Endothelial cell of umbilical vein (primary cell): ENCODE results near the gene DHRS4. TPM values are rescaled to one million over a fixed set of nuclear protein-coding genes. Genes with fewer than 3 reads are reported as not detected.
"Not testable (repeated sequence)": the region's sequence is repeated elsewhere in the genome, so short reads cannot be mapped to it uniquely, and the experiment has no call there.

Experiments
- BruUV-seq: library from RNA; stranded (reverse); fragments of 400-500 nt; replicated peaks from 2 replicates; lab custom pipeline; 2021; lab: Mats Ljungman, UMichigan
- CTCF ChIA-PET: fragments of 300-600, 350-600 bp; sonication (Branson Sonifier 250); formaldehyde crosslinking; loops from one replicate; lab custom pipeline; 2021; ENCODE audit warnings: antibody characterized with exemption, inconsistent platforms; lab: Charles Lee
- POLR2A ChIA-PET: fragments of 300-600, 350-600 bp; sonication (Branson Sonifier 250); formaldehyde crosslinking; loops from one replicate; lab custom pipeline; 2021; ENCODE audit warnings: antibody characterized with exemption, inconsistent platforms; lab: Charles Lee
- DNase-seq: peaks from one replicate; pipeline ENCODE4 v3.0.0-alpha.2; 2011; ENCODE audit warnings: low read depth, low spot score
- FAIRE-seq: peaks from 2 replicates; lab custom pipeline; 2011; peaks lifted over from hg19 to GRCh38; lab: Jason Lieb, UNC
- H2AFZ ChIP-seq: 2 replicates; pipeline ENCODE4 v1.6.0; 2012; ENCODE audit warnings: low read depth, low read length, control low read depth, inconsistent platforms
- H3K27ac ChIP-seq: 2 replicates; pipeline ENCODE4 v1.5.1; 2011; ENCODE audit warnings: low read depth, mild to moderate bottlenecking, control low read depth, low read length, moderate library complexity; ENCODE audit not compliant: insufficient read depth
- H3K27me3 ChIP-seq, 2 experiments: 2 replicates each; pipeline versions ENCODE4 v1.6.0 to v1.6.1; 2011; ENCODE audit warnings: low read length in 2 of 2, mixed read lengths in 1 of 2; ENCODE audit not compliant: control insufficient read depth in 2 of 2, insufficient read depth in 2 of 2
- H3K36me3 ChIP-seq, 2 experiments: 2 replicates in 1 of 2; 3 replicates in 1 of 2; pipeline ENCODE4 v1.5.1; 2011; ENCODE audit warnings: low read length in 2 of 2, mild to moderate bottlenecking in 1 of 2, moderate library complexity in 1 of 2; ENCODE audit not compliant: control insufficient read depth in 2 of 2, insufficient read depth in 2 of 2; ENCODE audit errors: extremely low read depth in 1 of 2
- H3K4me1 ChIP-seq: 3 replicates; pipeline ENCODE4 v1.5.1; 2011; ENCODE audit warnings: mild to moderate bottlenecking, low read length; ENCODE audit not compliant: control insufficient read depth, insufficient read depth; ENCODE audit errors: extremely low read depth
- H3K4me2 ChIP-seq: 2 replicates; pipeline ENCODE4 v1.6.1; 2011; ENCODE audit warnings: low read length, control low read depth, mixed read lengths; ENCODE audit not compliant: insufficient read depth
- H3K4me3 ChIP-seq, 3 experiments: fragments of 200-600 bp in 1 of 3; sonication (generic), shearing (Covaris generic) in 1 of 3; replicated peaks in 1 of 3; 2 replicates each; pipeline ENCODE4 v1.5.1; 2011 to 2016; ENCODE audit warnings: control low read depth in 3 of 3, low read length in 3 of 3, mild to moderate bottlenecking in 2 of 3, inconsistent platforms in 1 of 3, low read depth in 1 of 3, moderate library complexity in 1 of 3; ENCODE audit not compliant: insufficient read depth in 1 of 3
- H3K79me2 ChIP-seq: 2 replicates; pipeline ENCODE4 v1.6.0; 2012; ENCODE audit warnings: low read length, inconsistent platforms; ENCODE audit not compliant: control insufficient read depth, insufficient read depth
- H3K9ac ChIP-seq: replicated peaks from 2 replicates; pipeline ENCODE3; 2011; ENCODE audit warnings: low read length, control low read depth; ENCODE audit not compliant: insufficient read depth; ENCODE audit errors: extremely low read depth
- H3K9me1 ChIP-seq: replicated peaks from 3 replicates; pipeline ENCODE4 v1.6.0; 2011; ENCODE audit warnings: mild to moderate bottlenecking, low read length; ENCODE audit not compliant: control insufficient read depth, insufficient read depth; ENCODE audit errors: extremely low read depth
- H3K9me3 ChIP-seq: replicated peaks from 2 replicates; pipeline ENCODE4 v1.5.1; 2012; ENCODE audit warnings: low read length, inconsistent platforms; ENCODE audit not compliant: control insufficient read depth, insufficient read depth
- H4K20me1 ChIP-seq: replicated peaks from 2 replicates; pipeline ENCODE3; 2011; ENCODE audit warnings: mild to moderate bottlenecking, low read length; ENCODE audit not compliant: control insufficient read depth, insufficient read depth; ENCODE audit errors: extremely low read depth
- EZH2 ChIP-seq: IDR thresholded peaks from 2 replicates; pipeline ENCODE4 v1.6.1; 2012; ENCODE audit warnings: borderline replicate concordance, low read depth, mild to moderate bottlenecking, moderate library complexity, low read length, inconsistent platforms; ENCODE audit not compliant: severe bottlenecking
- FOS ChIP-seq: IDR thresholded peaks from 2 replicates; pipeline ENCODE4 v1.6.1; 2011; ENCODE audit warnings: mild to moderate bottlenecking, low read length, moderate library complexity, borderline replicate concordance; ENCODE audit not compliant: insufficient read depth
- GATA2 ChIP-seq: IDR thresholded peaks from 2 replicates; pipeline ENCODE4 v1.7.0; 2011; ENCODE audit warnings: low read depth, mild to moderate bottlenecking, moderate library complexity, mixed read lengths, low read length; ENCODE audit not compliant: insufficient read length, insufficient read depth
- JUN ChIP-seq: IDR thresholded peaks from 2 replicates; pipeline ENCODE4 v1.6.1; 2011; ENCODE audit warnings: borderline replicate concordance, low read depth; ENCODE audit not compliant: insufficient read length, insufficient read depth
- MYC ChIP-seq: IDR thresholded peaks from one replicate; pipeline ENCODE4 v1.6.1; 2011; ENCODE audit warnings: mild to moderate bottlenecking, low read depth, low read length
- POLR2A ChIP-seq: IDR thresholded peaks from 2 replicates; pipeline ENCODE4 v1.6.1; 2012; ENCODE audit warnings: low read depth, mild to moderate bottlenecking, control low read depth, low read length
- POLR2AphosphoS5 ChIP-seq: IDR thresholded peaks from 2 replicates; pipeline ENCODE4 v1.6.1; 2012; ENCODE audit warnings: low read depth, mild to moderate bottlenecking, control low read depth, low read length, moderate library complexity; ENCODE audit not compliant: insufficient read depth
- dilution Hi-C: fragments of 300-500 bp; cut with MboI; formaldehyde crosslinking; loops from one replicate; pipeline ENCODE4 v1.15.0; 2019; ENCODE audit warnings: low sequenced_read_pairs; ENCODE audit not compliant: extremely low pct_ligation_motif_present
- intact Hi-C: fragments of 100-400 bp; cut with micrococcal nuclease; formaldehyde crosslinking; loops from one replicate; pipeline ENCODE4 v1.10.0; 2022
- polyA plus RNA-seq, 4 experiments: library from polyadenylated mRNA; depleted of rRNA in 3 of 4; stranded (reverse) in 3 of 4; unstranded in 1 of 4; fragments of >200 nt; gene quantifications; 2 replicates each; pipeline versions ENCODE4 v1.2.1 to v1.2.3, GENCODE V29; 2011 to 2012; ENCODE audit warnings: missing spikeins in 1 of 4
- total RNA-seq: library from RNA; stranded (reverse); gene quantifications from 2 replicates; pipeline ENCODE4 v1.2.3, GENCODE V29; 2021
- TF ChIP-seq, protein P1 (sequence below): IDR thresholded peaks from 2 replicates; pipeline ENCODE4 v1.6.1; 2011; ENCODE audit not compliant: insufficient read depth, insufficient read length
- TF ChIP-seq, protein P2 (sequence below), 2 donors: IDR thresholded peaks; 1 replicate in 1 of 2; 2 replicates in 1 of 2; pipeline ENCODE4 v1.5.1; 2011; ENCODE audit warnings: low read length in 2 of 2, mild to moderate bottlenecking in 2 of 2, moderate library complexity in 2 of 2, control low read depth in 1 of 2, inconsistent platforms in 1 of 2, low read depth in 1 of 2; ENCODE audit not compliant: insufficient read depth in 1 of 2; ENCODE audit errors: extremely low read depth in 1 of 2

The DHRS4 gene
- total and polyA plus RNA-seq, 2 donors (not counting 3 experiments of a cell fraction or from before 2014, with no cell fraction given): 19.2 to 32.0 TPM

DNA sequence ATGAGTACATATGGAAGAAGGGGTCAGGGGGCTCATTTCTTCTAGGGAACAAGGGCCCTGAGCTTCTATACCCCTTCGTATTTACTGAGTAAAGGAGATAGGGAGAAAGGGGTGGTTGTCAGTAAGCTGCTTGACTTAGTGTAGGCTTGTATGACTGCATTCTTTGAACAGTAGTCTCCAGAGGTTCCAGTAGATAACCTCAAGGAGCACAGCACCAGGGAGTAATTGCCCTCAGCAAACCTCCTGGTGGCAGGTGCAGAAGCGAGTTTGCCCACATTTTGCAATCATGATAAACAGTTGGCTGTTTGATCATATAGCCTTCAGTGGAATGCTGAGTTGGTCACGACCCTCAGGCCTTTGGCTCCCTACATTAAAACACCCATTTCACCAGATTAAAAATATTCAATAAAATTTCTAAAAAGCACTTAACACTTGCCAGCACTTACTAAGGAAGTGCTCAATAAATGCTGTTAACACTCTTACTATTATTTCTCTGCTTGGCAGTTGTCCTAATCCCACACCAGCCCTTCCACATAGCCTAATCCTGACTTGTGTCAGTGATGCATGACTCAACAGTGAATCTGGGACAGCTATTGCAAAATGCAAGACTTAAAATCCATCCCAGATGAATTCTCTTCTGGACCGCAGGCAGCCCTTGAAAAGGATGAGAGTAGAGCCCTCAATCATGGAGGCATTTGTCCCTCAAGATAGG is 31.5 kb downstream of the DHRS4 start:
- Histone ChIP-seq H3K27ac (no peak overlapping the region), H3K4me3 (no peak overlapping the region), H3K27me3 (no peaks in the 10 kb centered on the region), H3K4me2 (no peak overlapping the region), H3K9me1 (no peaks in the 10 kb centered on the region), H3K9ac (no peak overlapping the region), H3K36me3 (no peaks in the 10 kb centered on the region), H3K9me3 (no peaks in the 10 kb centered on the region), H3K4me1 (peaks cover 4% of the 10 kb centered on the region), H4K20me1 (no peaks in the 10 kb centered on the region), H2AFZ (no peak overlapping the region), H3K79me2 (no peaks in the 10 kb centered on the region)
- FAIRE-seq: no peak
- intact Hi-C loops: no loop called here
- ChIA-PET CTCF (no interaction called here), POLR2A (no interaction called here)
- no TSS peak for BruUV-seq
- no peak for DNase-seq
- dilution Hi-C loops: no loop called here
- no peak for TF ChIP-seq POLR2A
- TF ChIP-seq EZH2: no peak
- TF ChIP-seq, protein P1, sequence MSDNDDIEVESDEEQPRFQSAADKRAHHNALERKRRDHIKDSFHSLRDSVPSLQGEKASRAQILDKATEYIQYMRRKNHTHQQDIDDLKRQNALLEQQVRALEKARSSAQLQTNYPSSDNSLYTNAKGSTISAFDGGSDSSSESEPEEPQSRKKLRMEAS: no peak
- no peak for TF ChIP-seq POLR2AphosphoS5
- no peak for TF ChIP-seq GATA2
- TF ChIP-seq JUN: no peak
- TF ChIP-seq, protein P2, sequence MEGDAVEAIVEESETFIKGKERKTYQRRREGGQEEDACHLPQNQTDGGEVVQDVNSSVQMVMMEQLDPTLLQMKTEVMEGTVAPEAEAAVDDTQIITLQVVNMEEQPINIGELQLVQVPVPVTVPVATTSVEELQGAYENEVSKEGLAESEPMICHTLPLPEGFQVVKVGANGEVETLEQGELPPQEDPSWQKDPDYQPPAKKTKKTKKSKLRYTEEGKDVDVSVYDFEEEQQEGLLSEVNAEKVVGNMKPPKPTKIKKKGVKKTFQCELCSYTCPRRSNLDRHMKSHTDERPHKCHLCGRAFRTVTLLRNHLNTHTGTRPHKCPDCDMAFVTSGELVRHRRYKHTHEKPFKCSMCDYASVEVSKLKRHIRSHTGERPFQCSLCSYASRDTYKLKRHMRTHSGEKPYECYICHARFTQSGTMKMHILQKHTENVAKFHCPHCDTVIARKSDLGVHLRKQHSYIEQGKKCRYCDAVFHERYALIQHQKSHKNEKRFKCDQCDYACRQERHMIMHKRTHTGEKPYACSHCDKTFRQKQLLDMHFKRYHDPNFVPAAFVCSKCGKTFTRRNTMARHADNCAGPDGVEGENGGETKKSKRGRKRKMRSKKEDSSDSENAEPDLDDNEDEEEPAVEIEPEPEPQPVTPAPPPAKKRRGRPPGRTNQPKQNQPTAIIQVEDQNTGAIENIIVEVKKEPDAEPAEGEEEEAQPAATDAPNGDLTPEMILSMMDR (IDR thresholded peaks at IDR 0.05; ENCODE audit: extremely low read depth in 1 of 2, insufficient read depth in 1 of 2, low read depth in 1 of 2, low read length in 2 of 2): no peak
- no peak for TF ChIP-seq MYC
- TF ChIP-seq FOS: no peak

DNA sequence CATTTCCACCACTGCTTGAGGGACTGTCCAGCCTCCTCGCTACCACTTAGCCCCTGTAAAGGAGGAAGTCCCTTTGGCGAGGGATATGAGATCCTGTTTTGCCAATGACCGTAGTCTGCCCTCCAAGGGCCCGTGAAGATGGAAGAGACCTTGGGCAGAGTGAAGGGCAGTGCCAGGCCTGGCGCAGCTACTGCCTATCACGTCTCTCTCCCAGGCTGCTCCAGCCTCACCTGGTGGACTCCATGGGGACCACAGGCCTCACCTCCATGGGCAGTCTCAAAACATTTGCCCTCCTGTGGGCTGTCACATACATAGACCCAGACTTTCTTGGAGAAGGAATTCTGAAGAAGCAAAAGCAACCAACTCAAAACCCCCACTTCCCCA is 34.6 kb downstream of the DHRS4 start:
- H3K79me2 ChIP-seq, H3K4me1 ChIP-seq, H3K27me3 ChIP-seq, H3K9me3 ChIP-seq, POLR2A ChIA-PET, H3K36me3 ChIP-seq, DNase-seq, BruUV-seq, FAIRE-seq, H4K20me1 ChIP-seq, H3K27ac ChIP-seq, dilution Hi-C loops, H3K9ac ChIP-seq, H3K9me1 ChIP-seq: not testable (repeated sequence)
- Histone ChIP-seq H3K4me3 (peak overlapping the region in 1 of 3 experiments; percentile 41), H2AFZ (peak overlapping the region; percentile 82), H3K4me2 (peak overlapping the region; percentile 36)
- CTCF ChIA-PET: interaction anchor here (1.2 kb wide), 1 partner anchor 48 kb away, joined by 4 read pairs; no protein-coding TSS in a partner anchor
- intact Hi-C loops: loop anchor here (1.0 kb wide), 1 partner anchor 48 kb away; no protein-coding TSS in a partner anchor
